ENCODE results near the gene LEKR1.

Gene LEKR1

DNA sequence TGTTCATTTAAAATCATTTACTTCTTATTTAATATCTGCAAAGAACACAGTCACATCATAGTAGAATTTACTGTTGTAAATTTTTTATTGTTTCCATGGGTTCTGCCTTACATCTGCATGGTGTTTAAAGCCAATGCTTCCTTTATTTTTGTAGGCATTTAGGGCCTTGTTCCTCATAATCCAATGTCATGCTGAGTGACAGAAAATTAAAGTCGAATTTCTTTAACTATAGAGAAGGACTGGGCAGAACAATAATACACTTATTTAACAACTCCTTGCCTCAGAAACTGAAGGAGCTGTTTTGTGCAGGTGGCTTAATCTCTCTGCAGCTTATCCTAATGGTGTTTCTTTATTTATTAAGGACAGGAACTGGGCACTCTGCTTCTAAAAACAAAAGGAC lies 149.6 kb downstream of the LEKR1 start:
- TF ChIP-seq TAF1 (IDR thresholded peaks at IDR 0.05; ENCODE audit: borderline replicate concordance, insufficient read depth, low read length) (no peak), FOXP2 (optimal IDR thresholded peaks at IDR 0.05; ENCODE audit: borderline replicate concordance, extremely low read depth, extremely low read length, insufficient read depth) (no peak), POLR2AphosphoS5 (IDR thresholded peaks at IDR 0.05; ENCODE audit: low read depth, low read length) (no peak), SIN3A (IDR thresholded peaks at IDR 0.05; ENCODE audit: borderline replicate concordance, insufficient read depth, low read length) (no peak)
- TF ChIP-seq, protein P1, sequence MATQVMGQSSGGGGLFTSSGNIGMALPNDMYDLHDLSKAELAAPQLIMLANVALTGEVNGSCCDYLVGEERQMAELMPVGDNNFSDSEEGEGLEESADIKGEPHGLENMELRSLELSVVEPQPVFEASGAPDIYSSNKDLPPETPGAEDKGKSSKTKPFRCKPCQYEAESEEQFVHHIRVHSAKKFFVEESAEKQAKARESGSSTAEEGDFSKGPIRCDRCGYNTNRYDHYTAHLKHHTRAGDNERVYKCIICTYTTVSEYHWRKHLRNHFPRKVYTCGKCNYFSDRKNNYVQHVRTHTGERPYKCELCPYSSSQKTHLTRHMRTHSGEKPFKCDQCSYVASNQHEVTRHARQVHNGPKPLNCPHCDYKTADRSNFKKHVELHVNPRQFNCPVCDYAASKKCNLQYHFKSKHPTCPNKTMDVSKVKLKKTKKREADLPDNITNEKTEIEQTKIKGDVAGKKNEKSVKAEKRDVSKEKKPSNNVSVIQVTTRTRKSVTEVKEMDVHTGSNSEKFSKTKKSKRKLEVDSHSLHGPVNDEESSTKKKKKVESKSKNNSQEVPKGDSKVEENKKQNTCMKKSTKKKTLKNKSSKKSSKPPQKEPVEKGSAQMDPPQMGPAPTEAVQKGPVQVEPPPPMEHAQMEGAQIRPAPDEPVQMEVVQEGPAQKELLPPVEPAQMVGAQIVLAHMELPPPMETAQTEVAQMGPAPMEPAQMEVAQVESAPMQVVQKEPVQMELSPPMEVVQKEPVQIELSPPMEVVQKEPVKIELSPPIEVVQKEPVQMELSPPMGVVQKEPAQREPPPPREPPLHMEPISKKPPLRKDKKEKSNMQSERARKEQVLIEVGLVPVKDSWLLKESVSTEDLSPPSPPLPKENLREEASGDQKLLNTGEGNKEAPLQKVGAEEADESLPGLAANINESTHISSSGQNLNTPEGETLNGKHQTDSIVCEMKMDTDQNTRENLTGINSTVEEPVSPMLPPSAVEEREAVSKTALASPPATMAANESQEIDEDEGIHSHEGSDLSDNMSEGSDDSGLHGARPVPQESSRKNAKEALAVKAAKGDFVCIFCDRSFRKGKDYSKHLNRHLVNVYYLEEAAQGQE (IDR thresholded peaks at IDR 0.05; ENCODE audit: insufficient read depth in 1 of 2, low read depth in 2 of 2, low read length in 2 of 2), result no peak

DNA sequence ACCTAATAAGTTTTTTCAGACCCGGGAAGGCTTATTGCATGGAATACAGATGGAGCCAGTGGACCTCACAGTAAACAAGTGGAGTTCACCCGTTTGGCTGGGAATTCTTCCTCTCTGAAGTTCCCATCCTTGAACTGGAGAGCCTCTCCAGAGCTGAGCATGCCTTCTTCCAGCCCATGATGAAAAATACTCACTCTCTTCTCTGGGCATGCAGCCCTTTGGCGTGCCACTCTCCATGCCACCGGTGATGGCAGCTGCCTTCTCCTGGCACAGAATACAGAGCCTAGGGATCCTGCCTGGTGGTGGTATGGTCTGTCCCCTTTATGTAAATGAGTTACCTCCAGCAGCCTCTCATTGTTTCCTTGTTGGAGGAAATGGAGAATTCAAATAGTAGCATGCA lies 150.8 kb downstream of the LEKR1 start:
- TF ChIP-seq TAF1 (IDR thresholded peaks at IDR 0.05; ENCODE audit: borderline replicate concordance, insufficient read depth, low read length), result no peak
- TF ChIP-seq POLR2AphosphoS5 (IDR thresholded peaks at IDR 0.05; ENCODE audit: low read depth, low read length), result no peak
- TF ChIP-seq, protein P1 (IDR thresholded peaks at IDR 0.05; ENCODE audit: insufficient read depth in 1 of 2, low read depth in 2 of 2, low read length in 2 of 2), result no peak
- no peak for TF ChIP-seq FOXP2 (optimal IDR thresholded peaks at IDR 0.05; ENCODE audit: borderline replicate concordance, extremely low read depth, extremely low read length, insufficient read depth)
- no peak for TF ChIP-seq SIN3A (IDR thresholded peaks at IDR 0.05; ENCODE audit: borderline replicate concordance, insufficient read depth, low read length)

- no peak for TF ChIP-seq TAF1 (IDR thresholded peaks at IDR 0.05; ENCODE audit: borderline replicate concordance, insufficient read depth, low read length)
- no peak for TF ChIP-seq FOXP2 (optimal IDR thresholded peaks at IDR 0.05; ENCODE audit: borderline replicate concordance, extremely low read depth, extremely low read length, insufficient read depth)
- TF ChIP-seq, protein P1 (IDR thresholded peaks at IDR 0.05; ENCODE audit: insufficient read depth in 1 of 2, low read depth in 2 of 2, low read length in 2 of 2), result no peak
- no peak for TF ChIP-seq POLR2AphosphoS5 (IDR thresholded peaks at IDR 0.05; ENCODE audit: low read depth, low read length)
- no peak for TF ChIP-seq SIN3A (IDR thresholded peaks at IDR 0.05; ENCODE audit: borderline replicate concordance, insufficient read depth, low read length)
Measured at GRCh38 chr3:156978481-156978961, 152.4 kb downstream of the LEKR1 start.

DNA sequence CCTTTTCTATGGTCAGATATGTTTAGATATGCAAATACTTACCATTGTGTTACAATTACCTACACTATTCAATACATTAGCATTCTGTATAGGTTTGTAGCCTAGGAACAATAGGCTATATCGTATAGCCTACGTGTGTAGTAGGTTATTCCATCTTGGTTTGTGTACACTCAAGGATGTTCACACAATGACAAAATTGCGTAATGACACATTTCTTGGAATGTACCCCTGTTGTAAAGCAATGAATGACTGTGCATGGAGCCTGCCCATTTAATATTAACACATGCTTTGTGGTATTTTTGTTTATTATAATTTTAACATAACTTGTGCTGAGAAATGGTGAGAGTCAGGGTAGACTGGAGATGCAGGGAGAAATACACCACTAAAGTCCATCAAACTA lies 154.9 kb downstream of the LEKR1 start:
- no peak for TF ChIP-seq POLR2AphosphoS5 (IDR thresholded peaks at IDR 0.05; ENCODE audit: low read depth, low read length)
- TF ChIP-seq SIN3A (IDR thresholded peaks at IDR 0.05; ENCODE audit: borderline replicate concordance, insufficient read depth, low read length), result no peak
- TF ChIP-seq, protein P1 (IDR thresholded peaks at IDR 0.05; ENCODE audit: insufficient read depth in 1 of 2, low read depth in 2 of 2, low read length in 2 of 2), result no peak
- no peak for TF ChIP-seq FOXP2 (optimal IDR thresholded peaks at IDR 0.05; ENCODE audit: borderline replicate concordance, extremely low read depth, extremely low read length, insufficient read depth)
- no peak for TF ChIP-seq TAF1 (IDR thresholded peaks at IDR 0.05; ENCODE audit: borderline replicate concordance, insufficient read depth, low read length)

- TF ChIP-seq SIN3A (IDR thresholded peaks at IDR 0.05; ENCODE audit: borderline replicate concordance, insufficient read depth, low read length) (no peak), TAF1 (IDR thresholded peaks at IDR 0.05; ENCODE audit: borderline replicate concordance, insufficient read depth, low read length) (no peak), POLR2AphosphoS5 (IDR thresholded peaks at IDR 0.05; ENCODE audit: low read depth, low read length) (no peak), FOXP2 (optimal IDR thresholded peaks at IDR 0.05; ENCODE audit: borderline replicate concordance, extremely low read depth, extremely low read length, insufficient read depth) (no peak)
- TF ChIP-seq, protein P1 (IDR thresholded peaks at IDR 0.05; ENCODE audit: insufficient read depth in 1 of 2, low read depth in 2 of 2, low read length in 2 of 2), result no peak
Measured at GRCh38 chr3:156983559-156983958, 157.4 kb downstream of the LEKR1 start.

Data from PFSK-1 (cell line).